Measurements from ENCODE around the gene RIMBP2. TPM values are rescaled to one million over a fixed set of nuclear protein-coding genes. Genes with fewer than 3 reads are reported as not detected.

RIMBP2 gene
- total RNA-seq, 1 donor from 2014 or later = not detected

DNA sequence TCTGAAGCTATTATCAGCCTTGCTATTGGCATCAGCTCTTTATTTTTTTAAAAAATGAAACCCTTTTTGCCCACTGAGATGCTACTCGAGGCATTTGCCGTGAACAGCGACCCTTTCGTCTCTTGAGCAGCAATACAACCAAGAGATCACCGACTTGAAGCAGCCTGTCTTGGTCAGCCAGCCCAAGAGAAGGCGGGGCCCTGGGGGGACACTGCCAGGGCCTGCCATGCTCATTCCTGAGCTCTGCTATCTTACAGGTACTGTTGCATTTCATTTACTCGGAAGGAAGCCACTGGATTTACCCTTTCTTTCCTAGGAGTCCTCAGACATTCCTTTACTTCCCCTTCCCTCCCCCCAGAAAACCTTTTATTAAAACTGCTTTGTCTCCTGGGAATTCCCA lies 361.7 kb downstream of the RIMBP2 start:
- no peak for DNase-seq (ENCODE audit: extremely low read depth, low read depth, low spot score)

DNA sequence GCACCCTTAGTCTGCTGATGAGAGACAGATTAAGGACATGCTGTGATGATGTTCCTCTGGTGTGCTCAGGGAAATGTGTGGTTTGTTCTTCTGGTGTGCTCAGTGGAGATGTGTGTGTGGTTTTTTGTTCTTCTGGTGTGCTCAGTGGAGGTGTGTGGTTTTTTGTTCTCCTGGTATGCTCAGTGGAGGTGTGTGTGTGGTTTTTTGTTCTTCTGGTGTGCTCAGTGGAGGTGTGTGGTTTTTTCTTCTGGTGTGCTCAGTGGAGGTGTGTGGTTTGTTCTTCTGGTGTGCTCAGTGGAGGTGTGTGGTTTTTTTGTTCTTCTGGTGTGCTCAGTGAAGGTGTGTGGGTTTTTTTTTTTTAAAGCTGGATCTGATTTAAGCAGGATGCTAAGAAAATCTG lies 363.0 kb downstream of the RIMBP2 start:
- DNase-seq (ENCODE audit: extremely low read depth, low read depth, low spot score) = no peak

DNA sequence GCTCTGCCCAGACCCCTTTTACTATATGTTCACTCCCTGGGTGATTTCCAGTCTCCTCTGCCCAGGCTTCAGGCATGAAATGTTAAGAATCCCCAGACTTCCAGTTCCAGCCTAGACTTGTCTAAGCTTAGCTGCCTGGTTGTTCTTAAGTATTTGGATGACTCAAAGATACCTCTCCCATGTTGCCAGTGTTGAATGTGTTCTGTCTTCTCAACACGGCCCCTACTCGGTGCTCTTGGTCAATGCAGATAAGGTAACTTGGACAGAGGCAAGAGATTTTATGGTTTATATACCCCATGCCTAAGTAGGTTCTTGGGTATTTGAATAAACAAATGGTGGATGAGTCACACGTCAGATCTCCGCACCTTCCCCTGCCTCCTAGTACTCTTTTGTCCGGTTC lies 364.8 kb downstream of the RIMBP2 start:
- DNase-seq (ENCODE audit: extremely low read depth, low read depth, low spot score) = no peak

DNA sequence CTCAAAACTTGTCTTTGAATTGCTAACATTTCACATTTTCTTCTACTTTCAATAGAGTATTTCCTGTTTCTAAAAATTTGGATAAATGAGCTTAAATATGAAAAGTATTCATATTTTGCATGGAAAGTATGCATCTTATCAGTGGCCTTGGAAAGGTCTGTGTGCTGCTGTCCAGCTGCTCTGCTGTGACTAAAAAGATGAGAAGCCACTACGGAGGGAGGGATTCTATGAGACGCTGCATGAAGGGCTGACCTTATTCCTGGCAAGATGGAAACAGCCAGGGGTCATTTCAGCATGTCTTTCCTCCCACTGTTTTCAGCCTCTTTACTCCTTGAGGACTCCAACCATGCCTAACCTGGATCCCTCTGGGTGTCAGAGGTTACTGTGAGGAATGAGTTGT lies 365.4 kb downstream of the RIMBP2 start:
- no peak for DNase-seq (ENCODE audit: extremely low read depth, low read depth, low spot score)

DNA sequence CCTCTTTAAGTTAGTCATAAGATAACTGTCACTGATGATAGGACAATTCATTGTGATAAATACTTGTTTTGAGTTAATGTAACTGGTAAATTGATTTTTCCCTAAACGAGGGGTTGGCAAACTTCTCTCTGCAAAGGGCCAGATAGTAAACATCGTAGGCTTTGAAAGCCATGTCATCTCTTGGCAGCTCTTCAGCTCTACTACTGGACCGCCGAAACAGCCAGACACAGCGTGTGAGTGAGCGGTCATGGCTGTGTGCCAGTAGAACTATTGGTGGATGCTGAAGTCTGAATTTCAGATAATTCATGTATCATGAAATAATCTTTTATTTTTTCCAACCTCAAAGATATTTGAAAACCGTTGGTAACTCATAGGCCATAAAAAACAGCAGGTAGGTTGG lies 368.5 kb downstream of the RIMBP2 start:
- DNase-seq (ENCODE audit: extremely low read depth, low read depth, low spot score) = no peak

Other genes with a start within 250 kb of the RIMBP2 start
- 35.1 and 36.7 TPM in 2 replicates for gene STX2, start 123.0 kb upstream of the RIMBP2 start, total RNA-seq
- 431 and 486 TPM in 2 replicates for gene RAN, start 155.8 kb upstream of the RIMBP2 start, total RNA-seq
- gene ADGRD1, start 237.6 kb upstream of the RIMBP2 start, total RNA-seq = not detected in 2 replicates

All from glomerular endothelial cell (primary cell).